OCI-LY7 (cell line): ENCODE data around the gene HEPACAM.

Experiments used
- CTCF ChIP-seq: fragments of 200-600 bp; sonication (generic); conservative IDR thresholded peaks from 2 replicates; pipeline ENCODE4 v1.5.1; 2014; ENCODE audit warnings: mild to moderate bottlenecking, antibody characterized with exemption, low read length, moderate library complexity, mixed read lengths
- EZH2phosphoT487 ChIP-seq: fragments of 200-600 bp; sonication (generic); IDR thresholded peaks from 2 replicates; pipeline ENCODE4 v1.6.1; 2018; ENCODE audit warnings: low read depth, borderline replicate concordance, mild to moderate bottlenecking, mixed run types, antibody characterized with exemption, low read length, moderate library complexity, mixed read lengths

- TF ChIP-seq CTCF: no peak
- no peak for TF ChIP-seq EZH2phosphoT487
Observed at GRCh38 chr11:124894606-124895430, 41.0 kb downstream of the HEPACAM start.
